Bronchial epithelial cell (primary cell): ENCODE data around the gene COQ8B. TPM values are rescaled to one million over a fixed set of nuclear protein-coding genes. Genes with fewer than 3 reads are reported as not detected.
"Not testable (repeated sequence)": the region's sequence is repeated elsewhere in the genome, so short reads cannot be mapped to it uniquely, and the experiment has no call there.

Source experiments
- DNase-seq: peaks from one replicate; pipeline ENCODE4 v3.0.0-alpha.2; 2010; ENCODE audit warnings: low read depth
- FAIRE-seq: peaks from 2 replicates; lab custom pipeline; 2011; peaks lifted over from hg19 to GRCh38; lab: Jason Lieb, UNC
- H3K27me3 ChIP-seq: 2 replicates; pipeline ENCODE4 v1.5.1; 2011; ENCODE audit warnings: low read length; ENCODE audit not compliant: control insufficient read depth, insufficient read depth
- H3K36me3 ChIP-seq: 2 replicates; pipeline ENCODE4 v1.5.1; 2011; ENCODE audit warnings: low read length; ENCODE audit not compliant: control insufficient read depth, insufficient read depth
- H3K4me3 ChIP-seq: 2 replicates; pipeline ENCODE4 v1.5.1; 2011; ENCODE audit warnings: mild to moderate bottlenecking, low read depth, low read length, control low read depth
- CTCF ChIP-seq: IDR thresholded peaks from 2 replicates; pipeline ENCODE4 v1.5.1; 2011; ENCODE audit warnings: mild to moderate bottlenecking, moderate library complexity, low read length, control low read depth, inconsistent platforms; ENCODE audit not compliant: insufficient read depth, severe bottlenecking
- total RNA-seq: library from RNA; depleted of rRNA; stranded (reverse); fragments of >200 nt; gene quantifications from 2 replicates; pipeline ENCODE4 v1.2.1, GENCODE V29; 2014

COQ8B gene
- total RNA-seq, 1 donor from 2014 or later, result 20.0 TPM

- DNase-seq, result no peak
- no peak for TF ChIP-seq CTCF
- no peak for FAIRE-seq
- no peaks in the 10 kb centered on the region for H3K36me3 ChIP-seq
- no peak overlapping the region for H3K4me3 ChIP-seq
- no peaks in the 10 kb centered on the region for H3K27me3 ChIP-seq
Observed at GRCh38 chr19:40661616-40662015, 55.1 kb downstream of the COQ8B start.

GRCh38 chr19:40659566-40659965 lies 57.1 kb downstream of the COQ8B start:
- no peaks in the 10 kb centered on the region for H3K27me3 ChIP-seq
- H3K36me3 ChIP-seq, result no peaks in the 10 kb centered on the region
- no peak for FAIRE-seq
- no peak overlapping the region for H3K4me3 ChIP-seq
- TF ChIP-seq CTCF, result no peak
- no peak for DNase-seq

DNA sequence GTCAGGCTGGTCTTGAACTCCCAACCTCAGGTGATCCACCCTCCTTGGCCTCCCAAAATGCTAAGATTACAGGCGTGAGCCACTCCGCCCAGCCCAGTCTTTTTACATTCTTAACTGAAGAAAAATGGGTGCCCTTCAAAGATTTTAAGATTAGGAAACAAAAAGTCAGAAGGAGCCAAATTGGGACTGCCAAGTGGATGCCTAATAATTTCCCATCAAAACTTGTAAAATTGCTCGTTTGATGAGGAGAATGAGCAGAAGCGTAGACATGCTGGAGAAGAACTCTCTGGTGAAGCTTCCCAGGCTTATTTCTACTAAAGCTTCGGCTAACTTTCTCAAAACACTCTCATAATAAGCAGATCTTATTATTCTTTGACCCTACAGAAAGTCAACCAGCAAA lies 57.6 kb downstream of the COQ8B start:
- no peak for FAIRE-seq
- no peak for TF ChIP-seq CTCF
- no peak overlapping the region for H3K4me3 ChIP-seq
- no peaks in the 10 kb centered on the region for H3K36me3 ChIP-seq
- no peaks in the 10 kb centered on the region for H3K27me3 ChIP-seq
- DNase-seq, result no peak

DNA sequence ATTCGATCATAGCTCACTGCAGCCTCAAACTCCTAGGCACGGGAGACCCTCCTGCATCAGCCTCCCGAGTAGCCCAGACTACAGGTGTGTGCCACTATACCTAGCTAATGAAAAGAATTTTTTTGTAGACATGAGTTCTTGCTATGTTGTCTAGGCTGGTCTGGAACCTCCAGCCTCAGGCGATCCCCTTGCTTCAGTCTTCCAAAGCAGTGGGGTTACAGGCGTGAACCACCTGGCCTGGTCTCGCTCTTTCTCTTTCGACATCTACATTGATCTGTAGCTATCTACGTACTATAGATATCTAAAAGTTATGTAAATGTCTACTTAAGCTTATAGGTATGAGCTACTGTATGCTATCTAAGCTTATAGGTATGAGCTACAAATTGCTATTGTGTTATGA lies 58.7 kb downstream of the COQ8B start:
- no peaks in the 10 kb centered on the region for H3K27me3 ChIP-seq
- FAIRE-seq, result no peak
- DNase-seq, result no peak
- H3K36me3 ChIP-seq, result no peaks in the 10 kb centered on the region
- no peak for TF ChIP-seq CTCF
- no peak overlapping the region for H3K4me3 ChIP-seq

DNA sequence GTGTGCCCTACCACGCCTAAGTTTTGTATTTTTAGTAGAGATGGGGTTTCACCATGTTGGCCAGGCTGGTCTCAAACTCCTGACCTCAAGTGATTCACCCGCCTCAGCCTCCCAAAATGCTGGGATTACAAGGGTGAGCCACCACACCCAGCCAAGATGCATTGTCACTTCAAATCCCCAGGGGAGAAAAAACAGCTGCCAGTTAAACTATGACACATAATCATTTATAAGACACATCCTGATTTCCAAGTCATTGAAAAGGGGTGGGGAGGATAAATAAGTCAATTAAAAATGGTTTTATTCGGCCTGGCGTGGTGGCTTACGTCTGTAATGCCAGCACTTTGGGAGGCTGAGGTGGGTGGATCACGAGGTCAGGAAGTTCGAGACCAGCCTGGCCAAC lies 61.0 kb downstream of the COQ8B start:
- not testable (repeated sequence) for H3K36me3 ChIP-seq, H3K4me3 ChIP-seq, DNase-seq, FAIRE-seq, H3K27me3 ChIP-seq

DNA sequence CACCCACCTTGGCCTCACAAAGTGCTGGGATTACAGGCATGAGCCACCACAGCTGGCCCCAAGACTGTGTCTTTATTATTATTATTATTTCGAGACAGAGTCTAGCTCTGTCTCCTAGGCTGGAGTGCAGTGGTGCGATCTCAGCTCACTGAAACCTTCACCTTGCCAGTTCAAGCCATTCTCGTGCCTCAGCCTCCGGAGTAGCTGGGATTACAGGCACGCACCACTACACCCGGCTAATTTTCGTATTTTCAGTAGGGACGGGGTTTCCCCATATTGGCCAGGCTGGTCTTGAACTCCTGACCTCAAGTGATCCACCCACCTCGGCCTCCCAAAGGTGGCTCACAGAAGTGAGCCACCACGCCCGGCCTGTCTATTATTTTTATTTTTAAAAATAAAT lies 64.4 kb downstream of the COQ8B start:
- H3K27me3 ChIP-seq, FAIRE-seq, H3K36me3 ChIP-seq, H3K4me3 ChIP-seq, DNase-seq: not testable (repeated sequence)

GRCh38 chr19:40650749-40651305 lies 65.9 kb downstream of the COQ8B start:
- H3K27me3 ChIP-seq, result no peaks in the 10 kb centered on the region
- no peak for TF ChIP-seq CTCF
- DNase-seq, result no peak
- no peak for FAIRE-seq
- H3K4me3 ChIP-seq, result no peak overlapping the region
- H3K36me3 ChIP-seq, result no peaks in the 10 kb centered on the region

DNA sequence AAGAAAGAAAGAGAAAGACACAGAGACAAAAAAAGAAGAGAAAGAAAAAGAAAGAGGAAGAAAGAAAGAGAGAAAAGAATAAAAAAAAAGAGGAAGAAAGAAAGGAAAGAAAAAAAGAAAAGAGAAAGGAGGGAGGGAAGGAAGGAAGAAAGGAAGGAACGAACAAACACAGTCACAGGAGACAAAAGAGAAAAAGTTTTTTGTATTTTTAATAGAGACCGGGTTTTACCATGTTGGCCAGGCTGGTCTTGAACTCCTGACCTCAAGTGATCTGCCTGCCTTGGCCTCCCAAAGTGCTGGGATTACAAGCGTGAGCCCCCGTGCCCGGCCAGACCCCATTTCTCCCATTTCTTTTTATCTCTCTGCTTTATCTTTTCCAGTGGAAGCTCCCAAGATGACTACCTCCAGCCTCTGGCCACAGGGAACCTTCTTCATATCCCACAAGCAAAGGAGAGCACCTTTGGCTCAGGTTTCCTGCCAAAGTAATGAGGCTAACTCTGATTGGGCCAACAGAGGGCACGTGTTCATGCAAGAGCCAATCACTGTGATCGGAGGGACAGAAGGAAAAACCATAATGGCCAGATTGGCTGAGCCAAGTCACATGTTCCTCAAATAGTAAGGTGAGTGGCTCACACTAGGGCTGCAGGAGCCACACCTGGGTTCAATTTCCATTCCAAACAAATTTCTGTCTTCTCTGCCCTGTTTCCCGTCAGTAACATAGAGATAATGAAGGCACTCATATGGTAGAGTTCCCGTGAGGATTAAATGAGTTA lies 66.6 kb downstream of the COQ8B start:
- DNase-seq, H3K4me3 ChIP-seq, H3K36me3 ChIP-seq, FAIRE-seq, H3K27me3 ChIP-seq: not testable (repeated sequence)
